HUES64 (cell line): ENCODE results near the gene NEK11.
"Not testable (repeated sequence)": the region's sequence is repeated elsewhere in the genome, so short reads cannot be mapped to it uniquely, and the experiment has no call there.

Source experiments
- H3K27ac ChIP-seq: 2 replicates; pipeline ENCODE4 v1.7.0; 2013; ENCODE audit warnings: low read depth, low read length, inconsistent platforms
- H3K27me3 ChIP-seq: 2 replicates; pipeline ENCODE4 v1.6.1; 2013; ENCODE audit warnings: mild to moderate bottlenecking, low read length; ENCODE audit not compliant: insufficient read depth
- H3K36me3 ChIP-seq: 2 replicates; pipeline ENCODE4 v1.6.1; 2013; ENCODE audit warnings: mild to moderate bottlenecking, low read length; ENCODE audit not compliant: insufficient read depth
- H3K4me1 ChIP-seq: 2 replicates; pipeline ENCODE4 v1.6.1; 2013; ENCODE audit warnings: mild to moderate bottlenecking, low read length, moderate library complexity; ENCODE audit not compliant: insufficient read depth
- H3K4me3 ChIP-seq: 2 replicates; pipeline ENCODE4 v1.5.1; 2013; ENCODE audit warnings: mild to moderate bottlenecking, low read length, moderate library complexity
- H3K9ac ChIP-seq: 2 replicates; pipeline ENCODE4 v1.6.1; 2013; ENCODE audit warnings: mild to moderate bottlenecking, low read depth, low read length
- H3K9me3 ChIP-seq: 2 replicates; pipeline ENCODE4 v1.6.1; 2013; ENCODE audit warnings: low read depth, low read length; ENCODE audit not compliant: insufficient read depth
- WGBS: fragments of 150-250, 120-280 bp; methylation state at CpG from one replicate; pipeline ENCODE4 v1.1.7; 2013; ENCODE audit warnings: missing lambda C conversion rate; 5-methylcytosine and 5-hydroxymethylcytosine counted together

The NEK11 gene

DNA sequence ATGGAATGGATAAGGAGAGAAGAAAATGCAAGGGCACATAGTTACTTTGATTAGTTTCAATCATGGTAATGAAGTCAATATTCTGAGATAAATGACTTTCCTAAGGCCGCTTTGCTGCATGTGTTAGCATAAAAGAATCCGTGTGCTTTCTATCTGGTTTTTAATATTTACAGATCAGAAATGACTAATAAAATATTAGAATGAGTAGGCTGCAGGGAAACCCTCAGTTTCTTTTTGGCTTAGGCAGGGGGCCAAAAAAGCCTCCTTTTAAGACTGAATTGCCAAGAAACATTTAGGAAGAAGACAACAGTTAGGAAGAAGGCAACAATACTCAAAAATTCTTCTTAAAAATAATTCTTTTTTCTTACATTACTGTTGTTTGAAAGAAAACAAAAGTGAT, 11.6 kb downstream of the NEK11 start:
- no peak overlapping the region for H3K27ac ChIP-seq
- no peak overlapping the region for H3K4me3 ChIP-seq
- no peaks in the 10 kb centered on the region for H3K27me3 ChIP-seq
- no peaks in the 10 kb centered on the region for H3K4me1 ChIP-seq
- H3K36me3 ChIP-seq = no peaks in the 10 kb centered on the region
- WGBS = 92% methylated on average over 1 of the region's 2 CpGs
- H3K9ac ChIP-seq = no peak overlapping the region
- no peaks in the 10 kb centered on the region for H3K9me3 ChIP-seq

DNA sequence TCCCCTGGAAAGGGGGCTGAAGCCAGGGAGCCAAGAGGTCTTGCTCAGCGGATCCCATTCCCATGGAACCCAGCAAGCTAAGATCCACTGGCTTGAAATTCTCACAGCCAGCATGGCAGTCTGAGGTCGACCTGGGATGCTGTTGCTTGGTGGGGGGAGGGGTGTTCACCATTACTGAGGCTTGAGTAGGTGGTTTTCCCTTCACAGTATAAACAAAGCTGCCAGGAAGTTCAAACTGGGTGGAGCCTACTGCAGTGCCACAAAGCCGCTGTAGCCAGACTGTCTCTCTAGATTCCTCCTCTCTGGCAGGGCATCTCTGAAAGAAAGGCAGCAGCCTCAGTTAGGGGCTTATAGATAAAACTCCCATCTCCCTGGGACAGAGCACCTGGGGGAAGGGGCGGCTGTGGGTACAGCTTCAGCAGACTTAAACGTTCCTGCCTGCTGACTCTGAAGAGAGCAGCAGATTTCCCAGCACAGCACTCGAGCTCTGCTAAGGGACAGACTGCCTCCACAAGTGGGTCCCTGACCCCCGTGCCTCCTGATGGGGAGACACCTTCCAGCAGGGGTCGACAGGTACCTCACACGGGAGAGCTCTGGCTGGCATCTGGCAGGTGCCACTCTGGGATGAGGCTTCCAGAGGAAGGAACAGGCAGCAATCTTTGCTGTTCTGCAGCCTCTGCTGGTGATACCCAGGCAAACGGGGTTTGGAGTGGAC, 15.8 kb downstream of the NEK11 start:
- H3K9ac ChIP-seq, H3K4me3 ChIP-seq, H3K36me3 ChIP-seq, H3K9me3 ChIP-seq, H3K4me1 ChIP-seq, H3K27ac ChIP-seq, H3K27me3 ChIP-seq: not testable (repeated sequence)
- 82% methylated on average over 10 of the region's 10 CpGs for WGBS

DNA sequence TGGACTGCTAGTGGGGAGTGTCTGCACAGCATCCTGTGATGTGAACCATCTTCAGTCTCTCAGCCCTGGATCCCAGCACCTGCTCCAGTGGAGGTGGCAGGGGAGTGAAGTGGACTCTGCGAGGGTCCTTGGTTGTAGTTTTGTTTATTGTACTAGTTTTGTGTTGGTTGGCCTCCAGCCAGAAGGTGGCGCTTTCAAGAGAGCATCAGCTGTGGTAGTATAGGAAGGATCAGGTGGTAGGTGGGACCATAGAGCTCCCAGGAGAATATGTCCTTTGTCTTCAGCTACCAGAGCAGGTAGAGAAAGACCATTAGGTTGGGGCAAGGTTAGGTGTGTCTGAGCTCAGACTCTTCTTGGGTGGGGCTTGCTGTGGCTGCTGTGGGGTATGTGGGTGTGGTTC, 20.9 kb downstream of the NEK11 start:
- Histone ChIP-seq H3K9ac (no peak overlapping the region), H3K36me3 (no peaks in the 10 kb centered on the region)

DNA sequence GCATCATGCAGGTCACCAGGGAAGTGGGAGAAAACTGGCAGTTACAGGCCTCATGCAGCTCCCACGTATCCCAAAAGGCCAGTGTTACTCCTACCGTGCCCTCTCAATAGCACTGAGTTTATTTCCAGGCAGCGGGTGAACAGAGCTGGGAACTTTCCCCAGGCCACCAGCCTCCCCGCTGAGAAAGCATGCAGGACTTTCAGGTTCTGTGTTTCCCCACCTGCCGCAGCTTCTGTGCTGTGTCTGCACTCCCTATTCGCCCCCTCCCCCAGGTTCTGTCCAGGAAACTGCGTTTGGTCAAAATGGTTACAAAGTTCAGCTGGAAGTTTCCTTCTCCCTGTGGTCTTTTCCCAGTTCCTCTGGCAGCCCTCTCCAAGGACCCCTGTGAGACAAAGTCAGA, 21.4 kb downstream of the NEK11 start:
- Histone ChIP-seq H3K27me3 (no peaks in the 10 kb centered on the region), H3K9ac (no peak overlapping the region), H3K4me1 (no peaks in the 10 kb centered on the region; the same call in 1 of the 2 replicates), H3K4me3 (no peak overlapping the region), H3K27ac (no peak overlapping the region), H3K36me3 (no peaks in the 10 kb centered on the region), H3K9me3 (no peaks in the 10 kb centered on the region)
- WGBS = 94% methylated on average over 7 of the region's 7 CpGs

More for the DNA sequence above, 20.9 kb downstream of the NEK11 start:
- H3K27ac ChIP-seq = no peak overlapping the region
- H3K9me3 ChIP-seq = no peaks in the 10 kb centered on the region
- no peak overlapping the region for H3K4me3 ChIP-seq
- no peaks in the 10 kb centered on the region for H3K27me3 ChIP-seq
- WGBS = 87% methylated on average over 2 of the region's 2 CpGs
- no peaks in the 10 kb centered on the region; the same call in 1 of the 2 replicates for H3K4me1 ChIP-seq

DNA sequence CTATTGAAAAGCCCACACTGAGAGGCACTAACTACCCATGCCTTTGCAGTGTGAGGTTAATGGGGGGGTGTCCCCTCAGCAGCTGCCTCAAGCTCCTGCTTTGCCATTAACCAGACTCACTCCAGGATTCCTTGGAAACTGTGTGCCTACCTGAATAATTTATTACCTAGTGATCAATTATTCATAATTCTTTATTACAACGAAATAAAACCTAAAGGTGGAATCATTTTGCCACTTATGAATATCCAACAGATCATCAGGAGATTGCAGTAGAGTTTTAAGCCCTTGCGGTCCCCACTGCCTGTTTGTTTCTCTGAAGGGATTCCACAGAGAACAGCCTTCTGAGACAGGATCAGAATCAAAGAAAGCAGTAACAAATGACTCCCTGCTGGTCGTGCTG, 23.3 kb downstream of the NEK11 start:
- Histone ChIP-seq H3K9me3 (no peaks in the 10 kb centered on the region), H3K36me3 (no peaks in the 10 kb centered on the region), H3K4me3 (no peak overlapping the region), H3K27ac (no peak overlapping the region), H3K9ac (no peak overlapping the region), H3K4me1 (no peaks in the 10 kb centered on the region; the same call in 1 of the 2 replicates), H3K27me3 (no peaks in the 10 kb centered on the region)
- 80% methylated on average over 3 of the region's 3 CpGs for WGBS

DNA sequence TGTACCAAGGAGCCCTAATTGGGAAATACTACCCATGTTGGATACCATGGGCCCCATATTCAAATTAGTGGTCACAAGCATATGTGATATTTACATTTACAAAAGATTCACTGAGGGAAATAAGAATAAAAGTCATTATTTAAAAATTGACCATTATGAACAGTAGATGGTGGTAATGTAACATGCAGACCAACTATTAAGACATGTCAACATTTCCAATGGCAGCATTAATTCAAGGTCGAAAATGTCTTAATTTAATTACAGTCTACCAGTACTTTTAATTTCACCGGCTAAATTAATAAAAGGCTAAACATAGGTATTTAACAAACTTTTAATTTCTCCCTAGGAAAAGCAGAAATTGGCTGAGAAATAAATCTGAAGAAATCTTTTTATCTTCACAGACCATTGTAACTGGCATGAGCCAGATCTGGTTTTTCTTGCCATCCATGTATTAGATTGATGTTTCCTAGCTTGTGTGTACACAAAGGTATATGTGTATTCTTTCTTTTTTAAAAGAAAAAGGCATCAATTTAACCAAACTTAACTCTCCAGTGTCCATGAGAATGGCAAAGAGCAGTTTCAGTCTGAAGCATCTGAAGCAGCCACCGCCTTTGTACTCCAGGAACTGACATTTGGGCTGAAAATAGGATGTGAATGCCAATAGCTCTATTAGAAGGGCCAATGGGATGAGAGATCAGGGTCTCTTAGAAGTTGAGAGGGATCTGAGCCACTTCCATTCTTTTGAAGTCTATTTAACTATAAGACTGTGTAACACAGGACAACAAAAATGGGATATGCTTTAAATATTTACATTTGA, 26.6 kb downstream of the NEK11 start:
- H3K27me3 ChIP-seq = no peaks in the 10 kb centered on the region
- H3K4me3 ChIP-seq = no peak overlapping the region
- H3K9ac ChIP-seq = no peak overlapping the region
- no peaks in the 10 kb centered on the region; the same call in 1 of the 2 replicates for H3K4me1 ChIP-seq
- no peak overlapping the region for H3K27ac ChIP-seq
- WGBS = over 99% methylated on average over 3 of the region's 3 CpGs
- H3K9me3 ChIP-seq = no peaks in the 10 kb centered on the region
- H3K36me3 ChIP-seq = no peaks in the 10 kb centered on the region

DNA sequence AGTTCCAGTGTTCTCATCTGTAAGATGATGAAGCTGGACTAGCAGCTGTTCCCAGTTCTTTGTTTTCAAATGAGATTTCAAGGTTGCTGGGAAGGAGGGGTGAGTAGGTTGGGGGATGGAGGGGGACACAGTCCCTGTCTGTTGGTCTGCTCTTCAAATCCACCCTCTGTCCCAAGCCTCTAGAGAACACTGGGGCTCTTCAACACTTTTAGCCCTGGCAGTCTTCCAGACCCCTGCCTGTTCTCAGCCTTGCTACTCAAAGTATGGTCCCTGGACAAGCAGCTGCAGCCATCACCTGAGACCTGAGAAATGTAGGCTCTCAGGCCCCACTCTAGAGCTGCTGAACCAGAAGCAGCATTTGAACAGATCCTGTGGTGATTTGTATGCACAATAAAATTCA, 41.3 kb downstream of the NEK11 start:
- no peak overlapping the region for H3K4me3 ChIP-seq
- no peaks in the 10 kb centered on the region for H3K27me3 ChIP-seq
- no peak overlapping the region for H3K9ac ChIP-seq
- no peaks in the 10 kb centered on the region for H3K4me1 ChIP-seq
- H3K36me3 ChIP-seq = no peaks in the 10 kb centered on the region
- no peak overlapping the region for H3K27ac ChIP-seq
- no peaks in the 10 kb centered on the region for H3K9me3 ChIP-seq

DNA sequence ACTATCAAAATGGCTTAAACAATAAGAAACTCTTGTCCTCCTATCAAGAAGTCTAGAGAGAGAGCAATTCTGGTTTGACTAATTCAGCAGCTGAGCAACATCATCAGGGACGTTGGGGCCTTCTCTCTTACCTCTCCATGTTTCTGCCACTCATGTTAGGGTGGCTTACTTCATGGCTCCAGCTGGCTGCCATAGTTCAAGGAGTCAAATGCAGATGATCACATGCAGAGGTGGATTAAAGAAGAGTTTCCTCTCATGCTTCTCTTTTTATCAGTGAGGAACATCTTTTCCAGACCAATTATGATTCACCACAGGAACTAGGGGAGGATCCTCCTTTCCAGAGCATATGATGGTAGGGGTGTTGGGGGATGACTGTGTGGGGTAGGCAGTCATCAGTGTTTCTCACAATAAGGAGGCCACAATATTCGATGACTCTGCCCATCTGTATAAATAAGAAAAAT, 45.5 kb downstream of the NEK11 start:
- Histone ChIP-seq H3K9me3 (no peaks in the 10 kb centered on the region), H3K27ac (no peak overlapping the region), H3K36me3 (no peaks in the 10 kb centered on the region), H3K27me3 (no peaks in the 10 kb centered on the region), H3K4me1 (peaks cover 6% of the 10 kb centered on the region), H3K4me3 (no peak overlapping the region), H3K9ac (no peak overlapping the region)
- 86% methylated on average over 2 of the region's 2 CpGs for WGBS

DNA sequence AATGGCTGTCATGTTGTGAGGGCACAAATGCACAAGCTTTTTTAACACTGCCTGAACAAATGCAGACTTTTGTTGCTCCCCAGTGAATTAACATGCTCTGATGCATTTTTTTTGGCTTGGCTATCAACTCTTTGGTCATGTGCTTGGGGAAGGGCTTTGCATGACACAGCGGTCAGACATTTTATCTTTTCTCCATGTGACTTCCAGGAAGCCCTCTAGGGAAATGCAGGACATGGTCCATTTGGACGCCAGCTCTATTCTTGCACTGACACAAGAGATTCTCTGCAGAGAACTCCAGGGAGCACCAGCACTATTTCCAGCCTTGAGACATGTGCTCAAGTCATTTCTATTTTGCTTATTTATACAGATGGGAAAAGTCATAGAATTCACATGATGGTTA, 46.2 kb downstream of the NEK11 start:
- H3K9me3 ChIP-seq = no peaks in the 10 kb centered on the region
- WGBS = 90% methylated on average over 2 of the region's 2 CpGs
- no peaks in the 10 kb centered on the region for H3K36me3 ChIP-seq
- H3K4me1 ChIP-seq = peaks cover 13% of the 10 kb centered on the region
- no peak overlapping the region for H3K27ac ChIP-seq
- H3K9ac ChIP-seq = no peak overlapping the region
- no peak overlapping the region for H3K4me3 ChIP-seq
- no peaks in the 10 kb centered on the region for H3K27me3 ChIP-seq

DNA sequence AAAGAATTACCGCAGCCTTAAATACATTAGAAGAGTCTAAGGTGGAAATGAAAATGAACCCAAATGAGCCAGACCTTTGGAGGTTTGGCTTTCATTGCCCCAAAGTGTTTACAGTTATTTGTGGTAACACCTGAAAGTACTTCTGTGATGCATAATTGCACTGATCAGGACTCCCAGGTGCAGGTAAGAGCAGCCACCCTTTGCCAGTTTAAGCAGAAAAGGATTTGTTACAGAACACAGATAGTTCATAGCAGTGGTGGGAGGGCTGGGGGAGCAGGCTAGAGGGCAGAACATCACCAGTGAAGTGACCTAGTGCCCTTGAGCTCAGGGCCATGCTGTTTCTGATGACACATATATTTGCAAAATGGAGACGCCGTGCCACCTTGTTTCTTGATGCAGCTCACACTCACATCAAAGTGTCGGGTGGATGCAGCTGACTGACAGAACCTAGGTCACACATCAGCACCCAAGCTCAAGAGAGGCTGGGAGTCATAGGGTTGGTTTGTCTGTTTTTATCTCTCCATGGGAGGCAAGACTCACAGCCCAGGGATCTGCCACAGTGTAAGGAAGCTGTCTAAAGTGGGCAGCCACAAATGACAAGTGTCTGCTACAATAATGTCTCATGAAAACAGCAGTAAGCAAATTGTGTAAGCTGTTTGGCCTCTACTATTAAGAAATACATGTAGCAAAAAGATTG, 49.1 kb downstream of the NEK11 start:
- no peak overlapping the region for H3K9ac ChIP-seq
- no peaks in the 10 kb centered on the region for H3K36me3 ChIP-seq
- no peak overlapping the region for H3K27ac ChIP-seq
- H3K4me3 ChIP-seq = no peak overlapping the region
- H3K9me3 ChIP-seq = no peaks in the 10 kb centered on the region
- peaks cover 21% of the 10 kb centered on the region for H3K4me1 ChIP-seq
- H3K27me3 ChIP-seq = no peaks in the 10 kb centered on the region
- 74% methylated on average over 4 of the region's 4 CpGs for WGBS

DNA sequence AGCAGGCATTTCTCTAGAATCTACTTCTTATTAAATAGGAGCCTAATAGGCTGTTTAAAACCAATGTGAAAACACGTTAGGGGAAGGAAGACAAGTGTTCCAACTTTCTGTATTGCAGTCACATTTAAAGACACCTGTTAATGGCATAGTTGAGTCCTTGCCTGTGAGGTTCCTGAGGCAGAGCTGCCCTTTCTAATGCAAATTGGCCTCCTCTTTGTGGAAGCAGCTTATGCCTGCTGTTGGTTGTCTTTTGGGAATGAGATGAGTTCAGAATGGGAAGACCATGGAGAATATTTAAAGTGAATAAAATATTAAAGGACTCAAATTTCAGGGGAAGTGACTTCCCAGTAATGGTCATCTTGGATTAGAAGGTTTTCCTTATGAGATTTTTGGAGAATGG, 51.2 kb downstream of the NEK11 start:
- WGBS = 8% methylated on average over 1 of the region's 1 CpG
- no peak overlapping the region; the same call in 1 of the 2 replicates for H3K4me3 ChIP-seq

More for the DNA sequence above, 51.2 kb downstream of the NEK11 start:
- Histone ChIP-seq H3K27me3 (no peaks in the 10 kb centered on the region), H3K27ac (peak overlapping the region; percentile 1; the same call in 1 of the 2 replicates), H3K4me1 (peaks cover 21% of the 10 kb centered on the region), H3K9me3 (no peaks in the 10 kb centered on the region), H3K36me3 (no peaks in the 10 kb centered on the region), H3K9ac (no peak overlapping the region)
